ENCODE data around the gene DNAH12.

DNA sequence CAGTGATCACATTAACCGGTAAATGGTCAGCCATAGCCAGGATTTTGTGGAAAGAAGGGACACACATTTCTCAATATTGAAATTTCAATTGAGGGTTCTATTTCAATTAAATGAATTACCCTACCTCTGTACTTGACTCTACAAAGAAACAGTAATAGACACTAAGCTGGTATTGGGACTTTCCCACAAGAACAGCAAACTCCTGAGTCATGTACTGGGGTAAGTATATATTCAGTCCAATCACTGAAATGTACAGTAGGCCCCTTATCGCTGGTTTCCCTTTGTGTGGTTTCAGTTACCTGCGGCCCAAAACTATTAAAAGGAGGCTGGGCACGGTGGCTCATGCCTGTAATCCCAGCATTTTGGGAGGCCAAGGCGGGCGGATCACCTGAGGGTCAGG is 269.3 kb downstream of the DNAH12 start:
- TF ChIP-seq, protein P1, sequence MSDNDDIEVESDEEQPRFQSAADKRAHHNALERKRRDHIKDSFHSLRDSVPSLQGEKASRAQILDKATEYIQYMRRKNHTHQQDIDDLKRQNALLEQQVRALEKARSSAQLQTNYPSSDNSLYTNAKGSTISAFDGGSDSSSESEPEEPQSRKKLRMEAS (IDR thresholded peaks at IDR 0.05), result no peak
- TF ChIP-seq, protein P2, sequence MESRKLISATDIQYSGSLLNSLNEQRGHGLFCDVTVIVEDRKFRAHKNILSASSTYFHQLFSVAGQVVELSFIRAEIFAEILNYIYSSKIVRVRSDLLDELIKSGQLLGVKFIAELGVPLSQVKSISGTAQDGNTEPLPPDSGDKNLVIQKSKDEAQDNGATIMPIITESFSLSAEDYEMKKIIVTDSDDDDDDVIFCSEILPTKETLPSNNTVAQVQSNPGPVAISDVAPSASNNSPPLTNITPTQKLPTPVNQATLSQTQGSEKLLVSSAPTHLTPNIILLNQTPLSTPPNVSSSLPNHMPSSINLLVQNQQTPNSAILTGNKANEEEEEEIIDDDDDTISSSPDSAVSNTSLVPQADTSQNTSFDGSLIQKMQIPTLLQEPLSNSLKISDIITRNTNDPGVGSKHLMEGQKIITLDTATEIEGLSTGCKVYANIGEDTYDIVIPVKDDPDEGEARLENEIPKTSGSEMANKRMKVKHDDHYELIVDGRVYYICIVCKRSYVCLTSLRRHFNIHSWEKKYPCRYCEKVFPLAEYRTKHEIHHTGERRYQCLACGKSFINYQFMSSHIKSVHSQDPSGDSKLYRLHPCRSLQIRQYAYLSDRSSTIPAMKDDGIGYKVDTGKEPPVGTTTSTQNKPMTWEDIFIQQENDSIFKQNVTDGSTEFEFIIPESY (IDR thresholded peaks at IDR 0.05), result no peak
- TF ChIP-seq, protein P3, sequence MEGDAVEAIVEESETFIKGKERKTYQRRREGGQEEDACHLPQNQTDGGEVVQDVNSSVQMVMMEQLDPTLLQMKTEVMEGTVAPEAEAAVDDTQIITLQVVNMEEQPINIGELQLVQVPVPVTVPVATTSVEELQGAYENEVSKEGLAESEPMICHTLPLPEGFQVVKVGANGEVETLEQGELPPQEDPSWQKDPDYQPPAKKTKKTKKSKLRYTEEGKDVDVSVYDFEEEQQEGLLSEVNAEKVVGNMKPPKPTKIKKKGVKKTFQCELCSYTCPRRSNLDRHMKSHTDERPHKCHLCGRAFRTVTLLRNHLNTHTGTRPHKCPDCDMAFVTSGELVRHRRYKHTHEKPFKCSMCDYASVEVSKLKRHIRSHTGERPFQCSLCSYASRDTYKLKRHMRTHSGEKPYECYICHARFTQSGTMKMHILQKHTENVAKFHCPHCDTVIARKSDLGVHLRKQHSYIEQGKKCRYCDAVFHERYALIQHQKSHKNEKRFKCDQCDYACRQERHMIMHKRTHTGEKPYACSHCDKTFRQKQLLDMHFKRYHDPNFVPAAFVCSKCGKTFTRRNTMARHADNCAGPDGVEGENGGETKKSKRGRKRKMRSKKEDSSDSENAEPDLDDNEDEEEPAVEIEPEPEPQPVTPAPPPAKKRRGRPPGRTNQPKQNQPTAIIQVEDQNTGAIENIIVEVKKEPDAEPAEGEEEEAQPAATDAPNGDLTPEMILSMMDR (IDR thresholded peaks at IDR 0.05; ENCODE audit: low read depth, low read length, missing input control), result no peak
- no peak for TF ChIP-seq EGR1 (IDR thresholded peaks at IDR 0.05; ENCODE audit: low read depth in 2 of 2)
- TF ChIP-seq TAF1 (conservative IDR thresholded peaks at IDR 0.05), result no peak
- TF ChIP-seq, protein P4, sequence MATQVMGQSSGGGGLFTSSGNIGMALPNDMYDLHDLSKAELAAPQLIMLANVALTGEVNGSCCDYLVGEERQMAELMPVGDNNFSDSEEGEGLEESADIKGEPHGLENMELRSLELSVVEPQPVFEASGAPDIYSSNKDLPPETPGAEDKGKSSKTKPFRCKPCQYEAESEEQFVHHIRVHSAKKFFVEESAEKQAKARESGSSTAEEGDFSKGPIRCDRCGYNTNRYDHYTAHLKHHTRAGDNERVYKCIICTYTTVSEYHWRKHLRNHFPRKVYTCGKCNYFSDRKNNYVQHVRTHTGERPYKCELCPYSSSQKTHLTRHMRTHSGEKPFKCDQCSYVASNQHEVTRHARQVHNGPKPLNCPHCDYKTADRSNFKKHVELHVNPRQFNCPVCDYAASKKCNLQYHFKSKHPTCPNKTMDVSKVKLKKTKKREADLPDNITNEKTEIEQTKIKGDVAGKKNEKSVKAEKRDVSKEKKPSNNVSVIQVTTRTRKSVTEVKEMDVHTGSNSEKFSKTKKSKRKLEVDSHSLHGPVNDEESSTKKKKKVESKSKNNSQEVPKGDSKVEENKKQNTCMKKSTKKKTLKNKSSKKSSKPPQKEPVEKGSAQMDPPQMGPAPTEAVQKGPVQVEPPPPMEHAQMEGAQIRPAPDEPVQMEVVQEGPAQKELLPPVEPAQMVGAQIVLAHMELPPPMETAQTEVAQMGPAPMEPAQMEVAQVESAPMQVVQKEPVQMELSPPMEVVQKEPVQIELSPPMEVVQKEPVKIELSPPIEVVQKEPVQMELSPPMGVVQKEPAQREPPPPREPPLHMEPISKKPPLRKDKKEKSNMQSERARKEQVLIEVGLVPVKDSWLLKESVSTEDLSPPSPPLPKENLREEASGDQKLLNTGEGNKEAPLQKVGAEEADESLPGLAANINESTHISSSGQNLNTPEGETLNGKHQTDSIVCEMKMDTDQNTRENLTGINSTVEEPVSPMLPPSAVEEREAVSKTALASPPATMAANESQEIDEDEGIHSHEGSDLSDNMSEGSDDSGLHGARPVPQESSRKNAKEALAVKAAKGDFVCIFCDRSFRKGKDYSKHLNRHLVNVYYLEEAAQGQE (IDR thresholded peaks at IDR 0.05), result no peak
- TF ChIP-seq RAD21 (IDR thresholded peaks at IDR 0.05), result no peak
- TF ChIP-seq GABPA (IDR thresholded peaks at IDR 0.05 in 1 of 2, conservative IDR thresholded peaks at IDR 0.05 in 1 of 2), result no peak
- TF ChIP-seq, protein P5, sequence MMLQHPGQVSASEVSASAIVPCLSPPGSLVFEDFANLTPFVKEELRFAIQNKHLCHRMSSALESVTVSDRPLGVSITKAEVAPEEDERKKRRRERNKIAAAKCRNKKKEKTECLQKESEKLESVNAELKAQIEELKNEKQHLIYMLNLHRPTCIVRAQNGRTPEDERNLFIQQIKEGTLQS (IDR thresholded peaks at IDR 0.05), result no peak
- no peak for TF ChIP-seq FOXA1 (IDR thresholded peaks at IDR 0.05)
- no peak for TF ChIP-seq JUND (IDR thresholded peaks at IDR 0.05)
- no peak for TF ChIP-seq YY1 (IDR thresholded peaks at IDR 0.05)
- TF ChIP-seq RXRA (IDR thresholded peaks at IDR 0.05), result no peak
